AG04450 (cell line): Measurements from ENCODE around the gene TJAP1. TPM values are rescaled to one million over a fixed set of nuclear protein-coding genes. Genes with fewer than 3 reads are reported as not detected.

Experiments used
- CTCF ChIA-PET: fragments of 300-600, 350-600 bp; formaldehyde crosslinking; extraction: SDS; loops from one replicate; lab custom pipeline; 2022; ENCODE audit warnings: antibody characterized with exemption, inconsistent platforms; lab: Charles Lee
- POLR2A ChIA-PET: fragments of 350-600 bp; formaldehyde crosslinking; extraction: SDS; loops from one replicate; lab custom pipeline; 2021; ENCODE audit warnings: antibody characterized with exemption, inconsistent platforms; lab: Yijun Ruan, JAX
- DNase-seq: peaks from one replicate; pipeline ENCODE4 v3.0.0-alpha.2; 2011; ENCODE audit warnings: low read depth, low spot score
- H3K27ac ChIP-seq: one replicate; pipeline ENCODE4 v1.5.1; 2012; ENCODE audit warnings: low read depth, low read length, control low read depth
- H3K27me3 ChIP-seq: one replicate; pipeline ENCODE4 v1.6.0; 2012; ENCODE audit warnings: low read length; ENCODE audit not compliant: control insufficient read depth, insufficient read depth
- H3K4me3 ChIP-seq: 2 replicates; pipeline ENCODE4 v1.5.1; 2011; ENCODE audit warnings: mild to moderate bottlenecking, low read depth, low read length, control low read depth
- H3K9me3 ChIP-seq: 2 replicates; pipeline ENCODE4 v1.5.1; 2012; ENCODE audit warnings: low read length; ENCODE audit not compliant: control insufficient read depth, insufficient read depth
- CTCF ChIP-seq: IDR thresholded peaks from 2 replicates; pipeline ENCODE4 v1.5.1; 2011; ENCODE audit warnings: low read depth, low read length, control low read depth, inconsistent platforms
- polyA minus RNA-seq: library from RNA; depleted of rRNA, polyadenylated mRNA; stranded (reverse); fragments of >200 nt; gene quantifications from 2 replicates; pipeline ENCODE4 v1.2.3, GENCODE V29; 2011; rRNA and poly(A)+ RNA removed
- polyA plus RNA-seq: library from polyadenylated mRNA; depleted of rRNA; stranded (reverse); fragments of >200 nt; gene quantifications from 2 replicates; pipeline ENCODE4 v1.2.3, GENCODE V29; 2011; rRNA removed

TJAP1 gene, protein sequence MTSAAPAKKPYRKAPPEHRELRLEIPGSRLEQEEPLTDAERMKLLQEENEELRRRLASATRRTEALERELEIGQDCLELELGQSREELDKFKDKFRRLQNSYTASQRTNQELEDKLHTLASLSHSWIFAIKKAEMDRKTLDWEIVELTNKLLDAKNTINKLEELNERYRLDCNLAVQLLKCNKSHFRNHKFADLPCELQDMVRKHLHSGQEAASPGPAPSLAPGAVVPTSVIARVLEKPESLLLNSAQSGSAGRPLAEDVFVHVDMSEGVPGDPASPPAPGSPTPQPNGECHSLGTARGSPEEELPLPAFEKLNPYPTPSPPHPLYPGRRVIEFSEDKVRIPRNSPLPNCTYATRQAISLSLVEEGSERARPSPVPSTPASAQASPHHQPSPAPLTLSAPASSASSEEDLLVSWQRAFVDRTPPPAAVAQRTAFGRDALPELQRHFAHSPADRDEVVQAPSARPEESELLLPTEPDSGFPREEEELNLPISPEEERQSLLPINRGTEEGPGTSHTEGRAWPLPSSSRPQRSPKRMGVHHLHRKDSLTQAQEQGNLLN
- polyA plus RNA-seq, result 18.4 and 20.4 TPM in 2 replicates
- 15.4 and 17.0 TPM in 2 replicates for polyA minus RNA-seq

- Histone ChIP-seq H3K9me3 (no peaks in the 10 kb centered on the region), H3K4me3 (peak within 1 kb of the TSS; percentile 80), H3K27ac (peak within 1 kb of the TSS; percentile 61), H3K27me3 (no peaks in the 10 kb centered on the region)
- no peak for TF ChIP-seq CTCF
- peak; percentile 53 for DNase-seq
- POLR2A ChIA-PET, result interaction anchor here (0.6 to 1.6 kb wide), 8 partner anchors 9 to 156 kb away, joined by 3 to 8 read pairs (median 4); no protein-coding TSS in a partner anchor
- CTCF ChIA-PET, result interaction anchor here (0.6 to 1.5 kb wide), 6 partner anchors 17 to 248 kb away, joined by 3 to 4 read pairs (median 3); partner anchors contain the start of gene DNPH1
Observed at GRCh38 chr6:43477235-43478007, at the start of gene TJAP1. Gene TJAP1 (plus strand): TSS chr6:43477570. CDS start chr6:43499002, 21,432 bp downstream.

DNA sequence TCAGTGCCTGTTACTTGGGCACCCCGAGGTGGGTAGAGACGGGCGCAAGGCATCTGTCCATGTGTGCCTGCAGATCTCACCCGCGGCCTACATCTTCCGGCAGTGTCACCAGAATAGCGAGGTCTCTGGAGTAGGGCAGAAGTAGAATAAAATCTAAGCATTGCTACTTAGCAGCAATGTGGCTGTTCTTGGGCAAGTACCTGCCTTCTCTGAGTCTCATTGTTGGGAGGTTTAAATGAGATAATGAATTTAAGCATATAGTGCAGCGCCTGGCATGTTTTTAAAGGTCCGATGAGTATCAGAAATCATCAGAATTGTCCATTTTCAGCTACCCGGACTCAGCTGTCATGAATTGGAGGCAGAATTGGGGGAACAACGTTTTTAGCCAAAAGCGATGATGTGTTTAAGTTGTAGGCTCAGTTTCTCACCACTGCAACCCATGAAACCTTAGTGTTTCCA, 49.2 kb upstream of the TJAP1 start:
- TF ChIP-seq CTCF, result no peak
- Histone ChIP-seq H3K27me3 (no peaks in the 10 kb centered on the region), H3K4me3 (peak overlapping the region; percentile 99), H3K9me3 (no peaks in the 10 kb centered on the region; the same call in 1 of the 2 replicates), H3K27ac (peak overlapping the region; percentile 80)
- ChIA-PET CTCF (no interaction called here), POLR2A (interaction anchor here (2.3 kb wide), 1 partner anchor 59 kb away, joined by 10 read pairs; the partner anchor contains the start of gene ZNF318)
- no peak for DNase-seq

GRCh38 chr6:43428874-43429273, 48.5 kb upstream of the TJAP1 start:
- H3K4me3 ChIP-seq, result peak overlapping the region; percentile 99
- POLR2A ChIA-PET, result interaction anchor here (2.3 kb wide), 1 partner anchor 60 kb away, joined by 10 read pairs; the partner anchor contains the start of gene ZNF318
- H3K9me3 ChIP-seq, result no peaks in the 10 kb centered on the region; the same call in 1 of the 2 replicates
- H3K27ac ChIP-seq, result no peak overlapping the region
- CTCF ChIA-PET, result no interaction called here
- no peak for TF ChIP-seq CTCF
- DNase-seq, result no peak
- no peaks in the 10 kb centered on the region for H3K27me3 ChIP-seq

GRCh38 chr6:43432009-43432945, 45.1 kb upstream of the TJAP1 start:
- DNase-seq, result no peak
- Histone ChIP-seq H3K4me3 (no peak overlapping the region), H3K9me3 (no peaks in the 10 kb centered on the region), H3K27ac (no peak overlapping the region), H3K27me3 (no peaks in the 10 kb centered on the region)
- ChIA-PET POLR2A (no interaction called here), CTCF (no interaction called here)
- no peak for TF ChIP-seq CTCF
